Measurements from ENCODE around the gene TPD52L2. TPM values are rescaled to one million over a fixed set of nuclear protein-coding genes. Genes with fewer than 3 reads are reported as not detected.
"Not testable (repeated sequence)": the region's sequence is repeated elsewhere in the genome, so short reads cannot be mapped to it uniquely, and the experiment has no call there.

TPD52L2 gene
- polyA plus RNA-seq, 1 donor, result 76.8 TPM

GRCh38 chr20:63835021-63835858 is 29.8 kb upstream of the TPD52L2 start:
- DNase-seq (ENCODE audit: low read depth), result peak; percentile 67

GRCh38 chr20:63836458-63837344 is 28.4 kb upstream of the TPD52L2 start:
- no peak for DNase-seq (ENCODE audit: low read depth)

GRCh38 chr20:63837479-63837878 is 27.6 kb upstream of the TPD52L2 start:
- DNase-seq (ENCODE audit: low read depth), result no peak

- no peak for DNase-seq (ENCODE audit: low read depth)
Observed at GRCh38 chr20:63839620-63840019, 25.4 kb upstream of the TPD52L2 start.

GRCh38 chr20:63840405-63840828 is 24.7 kb upstream of the TPD52L2 start:
- DNase-seq (ENCODE audit: low read depth), result no peak

- no peak for DNase-seq (ENCODE audit: low read depth)
Observed at GRCh38 chr20:63842258-63842657, 22.8 kb upstream of the TPD52L2 start.

GRCh38 chr20:63843222-63843621 is 21.8 kb upstream of the TPD52L2 start:
- no peak for DNase-seq (ENCODE audit: low read depth)

- DNase-seq (ENCODE audit: low read depth), result no peak
Observed at GRCh38 chr20:63843778-63844177, 21.3 kb upstream of the TPD52L2 start.

- no peak for DNase-seq (ENCODE audit: low read depth)
Observed at GRCh38 chr20:63844511-63844991, 20.5 kb upstream of the TPD52L2 start.

- DNase-seq (ENCODE audit: low read depth), result no peak
Observed at GRCh38 chr20:63846128-63846771, 18.8 kb upstream of the TPD52L2 start.

- no peak for DNase-seq (ENCODE audit: low read depth)
Observed at GRCh38 chr20:63846888-63847236, 18.2 kb upstream of the TPD52L2 start.

GRCh38 chr20:63847237-63848002 is 17.6 kb upstream of the TPD52L2 start:
- no peak for DNase-seq (ENCODE audit: low read depth)

GRCh38 chr20:63848003-63848911 is 16.8 kb upstream of the TPD52L2 start:
- no peak for DNase-seq (ENCODE audit: low read depth)

- no peak for DNase-seq (ENCODE audit: low read depth)
Observed at GRCh38 chr20:63850689-63851547, 14.2 kb upstream of the TPD52L2 start.

GRCh38 chr20:63851548-63851943 is 13.5 kb upstream of the TPD52L2 start:
- not testable (repeated sequence) for DNase-seq (ENCODE audit: low read depth)

- DNase-seq (ENCODE audit: low read depth), result not testable (repeated sequence)
Observed at GRCh38 chr20:63853733-63854068, 11.4 kb upstream of the TPD52L2 start.

- no peak for DNase-seq (ENCODE audit: low read depth)
Observed at GRCh38 chr20:63854069-63854765, 10.9 kb upstream of the TPD52L2 start.

GRCh38 chr20:63854766-63855362 is 10.2 kb upstream of the TPD52L2 start:
- DNase-seq (ENCODE audit: low read depth), result no peak

All from forelimb muscle (tissue), 1 donor.